NT2/D1 (cell line): ENCODE data around the gene BABAM1.

Experiments
- YY1 ChIP-seq: IDR thresholded peaks from 2 replicates; pipeline ENCODE4 v1.6.1; 2011; ENCODE audit not compliant: insufficient read length, insufficient read depth
- ZNF274 ChIP-seq: IDR thresholded peaks from 2 replicates; pipeline ENCODE4 v1.6.1; 2011; ENCODE audit warnings: mild to moderate bottlenecking, low read depth, low read length

DNA sequence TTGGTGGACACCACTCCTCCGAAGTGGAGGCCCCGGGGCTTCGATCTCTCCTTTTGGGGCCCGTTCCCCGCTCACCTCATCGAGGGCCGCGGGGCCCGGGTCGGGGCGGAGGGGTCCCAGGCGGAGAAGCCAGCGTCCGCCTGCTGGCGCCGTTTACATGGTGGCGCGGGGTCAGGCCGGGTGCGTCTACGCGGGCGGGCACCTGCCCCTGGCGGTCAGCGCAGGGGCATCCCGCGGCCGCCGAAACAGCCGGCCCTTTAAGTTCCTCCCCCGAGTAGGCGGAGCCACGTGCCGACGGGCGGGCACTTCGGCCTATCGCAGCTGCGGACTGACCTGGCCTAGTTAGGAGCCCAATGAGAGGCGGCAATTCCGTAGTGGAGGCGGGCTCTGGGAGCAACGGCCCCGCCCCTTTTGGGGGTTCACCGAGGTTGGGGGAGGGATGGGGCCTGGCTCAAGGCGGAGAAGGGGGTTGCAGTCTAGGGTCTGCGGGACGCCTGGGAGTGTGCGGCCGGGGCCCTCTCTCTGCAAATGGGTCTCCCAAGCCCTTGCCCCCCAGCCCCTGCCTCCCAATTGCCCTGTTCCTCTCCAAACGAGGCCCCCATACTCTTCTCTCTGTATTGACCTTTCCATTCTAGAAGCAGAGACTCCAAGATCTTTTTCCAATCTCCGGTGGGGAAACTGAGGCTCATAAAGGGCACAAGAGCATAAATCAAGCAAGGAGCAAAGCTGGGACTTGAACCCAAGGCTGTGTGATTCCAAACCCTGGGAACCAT is 36.1 kb downstream of the BABAM1 start, which contains the start of gene ABHD8:
- TF ChIP-seq YY1 (no peak), ZNF274 (no peak)
